ENCODE data around the gene CD1B.

GRCh38 chr1:158329300-158329699 is 2.0 kb downstream of the CD1B start:
- TF ChIP-seq, protein P1, sequence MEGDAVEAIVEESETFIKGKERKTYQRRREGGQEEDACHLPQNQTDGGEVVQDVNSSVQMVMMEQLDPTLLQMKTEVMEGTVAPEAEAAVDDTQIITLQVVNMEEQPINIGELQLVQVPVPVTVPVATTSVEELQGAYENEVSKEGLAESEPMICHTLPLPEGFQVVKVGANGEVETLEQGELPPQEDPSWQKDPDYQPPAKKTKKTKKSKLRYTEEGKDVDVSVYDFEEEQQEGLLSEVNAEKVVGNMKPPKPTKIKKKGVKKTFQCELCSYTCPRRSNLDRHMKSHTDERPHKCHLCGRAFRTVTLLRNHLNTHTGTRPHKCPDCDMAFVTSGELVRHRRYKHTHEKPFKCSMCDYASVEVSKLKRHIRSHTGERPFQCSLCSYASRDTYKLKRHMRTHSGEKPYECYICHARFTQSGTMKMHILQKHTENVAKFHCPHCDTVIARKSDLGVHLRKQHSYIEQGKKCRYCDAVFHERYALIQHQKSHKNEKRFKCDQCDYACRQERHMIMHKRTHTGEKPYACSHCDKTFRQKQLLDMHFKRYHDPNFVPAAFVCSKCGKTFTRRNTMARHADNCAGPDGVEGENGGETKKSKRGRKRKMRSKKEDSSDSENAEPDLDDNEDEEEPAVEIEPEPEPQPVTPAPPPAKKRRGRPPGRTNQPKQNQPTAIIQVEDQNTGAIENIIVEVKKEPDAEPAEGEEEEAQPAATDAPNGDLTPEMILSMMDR (IDR thresholded peaks at IDR 0.05) = no peak
- TF ChIP-seq POLR2A (IDR thresholded peaks at IDR 0.05) = no peak
